Subcutaneous adipose tissue (tissue), 4 donors: ENCODE data around the gene NFKBIB. TPM values are rescaled to one million over a fixed set of nuclear protein-coding genes. Genes with fewer than 3 reads are reported as not detected.

ENCODE experiments used
- CTCF ChIP-seq: fragments of 450-650 bp; IDR thresholded peaks from one replicate; pipeline ENCODE4 v1.5.1; 2016; ENCODE audit warnings: low read depth, mild to moderate bottlenecking, control low read depth, antibody characterized with exemption, moderate library complexity
- total RNA-seq, 4 donors: library from RNA; depleted of rRNA; stranded (reverse); fragments of >200 nt; gene quantifications; one replicate each; pipeline ENCODE4 v1.1.0, GENCODE V29; 2016

Gene NFKBIB
- total RNA-seq, 4 donors from 2014 or later, result 6.5 to 24.3 (median 16.5) TPM

- no peak for TF ChIP-seq CTCF
These were observed 14.2 kb downstream of the NFKBIB start for GRCh38 chr19:38913958-38914357.

GRCh38 chr19:38915329-38916321 is 15.9 kb downstream of the NFKBIB start:
- TF ChIP-seq CTCF, result no peak

- TF ChIP-seq CTCF, result no peak
These were observed 17.7 kb downstream of the NFKBIB start for GRCh38 chr19:38917516-38917915.

- TF ChIP-seq CTCF, result no peak
These were observed 18.2 kb downstream of the NFKBIB start for GRCh38 chr19:38917921-38918491.

GRCh38 chr19:38918526-38918925 is 18.8 kb downstream of the NFKBIB start:
- TF ChIP-seq CTCF, result no peak

GRCh38 chr19:38919837-38920601 is 20.2 kb downstream of the NFKBIB start:
- no peak for TF ChIP-seq CTCF
